PC-9 (cell line): Measurements from ENCODE around the gene FANCI.

ENCODE experiments used
- EZH2 ChIP-seq: fragments of 200-600 bp; sonication (generic); IDR thresholded peaks from 2 replicates; pipeline ENCODE4 v1.8.0; 2017; ENCODE audit warnings: antibody characterized with exemption, low read depth
- TF ChIP-seq, protein P1 (sequence below): fragments of 200-600 bp; sonication (generic); conservative IDR thresholded peaks from 2 replicates; pipeline ENCODE4 v1.6.1; 2017; ENCODE audit warnings: mixed run types, antibody characterized with exemption, mild to moderate bottlenecking, moderate library complexity

DNA sequence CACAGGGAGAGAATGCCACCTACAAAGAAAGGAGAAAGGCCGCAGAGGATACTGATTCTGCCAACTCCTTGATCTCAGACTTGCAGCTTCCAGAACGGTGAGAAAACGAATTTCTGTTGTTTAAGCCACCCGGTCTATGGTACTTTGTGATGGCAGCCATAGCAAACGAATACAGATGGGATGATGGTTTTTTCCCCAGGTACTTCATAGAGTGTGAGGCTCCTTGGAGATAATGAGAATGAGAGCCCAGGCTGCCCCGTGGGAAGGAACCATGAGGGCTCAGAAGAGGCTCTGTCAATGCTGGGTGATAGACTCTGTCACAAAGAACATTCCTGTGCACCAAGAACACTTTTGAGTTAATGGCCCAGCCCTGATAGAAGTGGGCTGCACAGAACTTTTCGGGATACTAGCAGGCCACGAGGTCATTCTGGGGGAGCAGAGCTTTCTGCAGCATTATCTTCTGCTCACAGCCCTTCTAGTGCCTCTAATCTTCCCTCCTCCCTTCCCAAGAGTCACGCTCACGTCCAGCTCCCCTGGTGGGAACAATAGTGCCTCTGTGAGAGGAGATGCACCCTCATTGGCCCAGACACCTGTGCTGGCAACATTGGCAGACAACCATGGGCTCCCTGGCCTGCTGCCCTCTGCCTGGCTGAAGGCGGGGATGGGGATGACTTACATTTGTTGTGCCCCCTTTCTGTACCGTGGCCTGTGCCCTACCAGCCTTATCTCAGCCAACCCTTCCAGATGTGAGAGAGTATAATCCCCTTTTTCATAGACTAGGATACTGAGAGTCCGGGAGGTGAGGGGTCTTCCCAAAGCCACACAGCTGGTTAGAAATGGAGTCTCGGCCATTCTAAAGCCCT is 17.2 kb upstream of the FANCI start:
- TF ChIP-seq EZH2, result no peak
- TF ChIP-seq, protein P1, sequence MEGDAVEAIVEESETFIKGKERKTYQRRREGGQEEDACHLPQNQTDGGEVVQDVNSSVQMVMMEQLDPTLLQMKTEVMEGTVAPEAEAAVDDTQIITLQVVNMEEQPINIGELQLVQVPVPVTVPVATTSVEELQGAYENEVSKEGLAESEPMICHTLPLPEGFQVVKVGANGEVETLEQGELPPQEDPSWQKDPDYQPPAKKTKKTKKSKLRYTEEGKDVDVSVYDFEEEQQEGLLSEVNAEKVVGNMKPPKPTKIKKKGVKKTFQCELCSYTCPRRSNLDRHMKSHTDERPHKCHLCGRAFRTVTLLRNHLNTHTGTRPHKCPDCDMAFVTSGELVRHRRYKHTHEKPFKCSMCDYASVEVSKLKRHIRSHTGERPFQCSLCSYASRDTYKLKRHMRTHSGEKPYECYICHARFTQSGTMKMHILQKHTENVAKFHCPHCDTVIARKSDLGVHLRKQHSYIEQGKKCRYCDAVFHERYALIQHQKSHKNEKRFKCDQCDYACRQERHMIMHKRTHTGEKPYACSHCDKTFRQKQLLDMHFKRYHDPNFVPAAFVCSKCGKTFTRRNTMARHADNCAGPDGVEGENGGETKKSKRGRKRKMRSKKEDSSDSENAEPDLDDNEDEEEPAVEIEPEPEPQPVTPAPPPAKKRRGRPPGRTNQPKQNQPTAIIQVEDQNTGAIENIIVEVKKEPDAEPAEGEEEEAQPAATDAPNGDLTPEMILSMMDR, result no peak
